A204.1 (cell line): Measurements from ENCODE around the gene FAM168B.

Source experiments
- FAIRE-seq: peaks from 2 replicates; lab custom pipeline; 2012; peaks lifted over from hg19 to GRCh38; lab: Jason Lieb, UNC

FAM168B gene

GRCh38 chr2:131022731-131023130 lies 70.5 kb downstream of the FAM168B start:
- FAIRE-seq, result no peak

GRCh38 chr2:131016826-131017741 lies 76.2 kb downstream of the FAM168B start:
- FAIRE-seq, result no peak

- FAIRE-seq, result no peak
Observed at GRCh38 chr2:131015764-131016163, 77.5 kb downstream of the FAM168B start.

GRCh38 chr2:131014141-131014540 lies 79.1 kb downstream of the FAM168B start:
- FAIRE-seq, result no peak

- no peak for FAIRE-seq
Observed at GRCh38 chr2:131011486-131011885, 81.8 kb downstream of the FAM168B start.

GRCh38 chr2:131010566-131010965 lies 82.7 kb downstream of the FAM168B start:
- no peak for FAIRE-seq

- no peak for FAIRE-seq
Observed at GRCh38 chr2:131009713-131010475, 83.4 kb downstream of the FAM168B start.

- FAIRE-seq, result no peak
Observed at GRCh38 chr2:131008967-131009366, 84.3 kb downstream of the FAM168B start.

GRCh38 chr2:131006561-131006960 lies 86.7 kb downstream of the FAM168B start:
- no peak for FAIRE-seq

GRCh38 chr2:131005216-131005935 lies 87.9 kb downstream of the FAM168B start:
- FAIRE-seq, result no peak

- no peak for FAIRE-seq
Observed at GRCh38 chr2:131004446-131005209, 88.6 kb downstream of the FAM168B start.

- no peak for FAIRE-seq
Observed at GRCh38 chr2:130998561-130998960, 94.7 kb downstream of the FAM168B start.
